Ectodermal cell (in vitro differentiated cells): Measurements from ENCODE around the gene TSPO2.
A peak's percentile ranks its signal among the peaks of the same experiment; 100 is the strongest.

ENCODE experiments used
- H3K27ac ChIP-seq: 2 replicates; pipeline ENCODE4 v1.7.0; 2013; ENCODE audit warnings: mild to moderate bottlenecking, low read depth, low read length; ENCODE audit not compliant: insufficient read depth, poor library complexity, severe bottlenecking
- H3K27me3 ChIP-seq: 2 replicates; pipeline ENCODE4 v1.7.0; 2013; ENCODE audit warnings: mild to moderate bottlenecking, low read length; ENCODE audit not compliant: insufficient read depth, control insufficient read depth, poor library complexity, severe bottlenecking
- H3K36me3 ChIP-seq: one replicate; pipeline ENCODE4 v1.7.0; 2013; ENCODE audit warnings: low read length; ENCODE audit not compliant: control insufficient read depth, insufficient read depth
- H3K4me1 ChIP-seq: one replicate; pipeline ENCODE4 v1.7.0; 2013; ENCODE audit warnings: low read length; ENCODE audit not compliant: control insufficient read depth, insufficient read depth
- H3K4me3 ChIP-seq: 2 replicates; pipeline ENCODE4 v1.7.0; 2013; ENCODE audit warnings: low read depth, low read length, control low read depth; ENCODE audit not compliant: insufficient read depth
- H3K9me3 ChIP-seq: 2 replicates; pipeline ENCODE4 v1.7.0; 2013; ENCODE audit warnings: mild to moderate bottlenecking, low read length, moderate library complexity; ENCODE audit not compliant: control insufficient read depth
- WGBS, 2 experiments: methylation state at CpG; one replicate each; pipeline ENCODE4 v1.1.7; 2013; ENCODE audit warnings: missing lambda C conversion rate in 2 of 2; 5-methylcytosine and 5-hydroxymethylcytosine counted together

Gene TSPO2

DNA sequence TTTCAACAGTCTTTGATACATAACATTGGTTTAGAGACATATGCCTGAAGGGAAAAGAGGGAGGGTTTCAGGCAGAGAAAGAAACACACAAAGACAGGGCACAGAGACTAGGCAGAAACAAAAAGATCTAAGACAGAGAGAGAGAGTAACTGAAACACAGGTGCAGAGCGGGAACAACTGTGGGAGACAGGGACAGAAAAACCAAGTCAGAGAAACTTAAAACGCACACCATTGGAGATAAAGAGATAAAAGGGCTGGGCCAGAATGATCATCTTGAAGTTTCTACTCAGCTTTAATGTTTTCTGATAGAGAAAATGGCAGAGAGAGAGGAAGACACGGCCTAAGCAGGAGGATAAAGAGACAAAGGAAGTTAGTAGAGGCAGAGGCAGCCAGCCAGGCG, 15.0 kb upstream of the TSPO2 start:
- Histone ChIP-seq H3K27me3 (no peaks in the 10 kb centered on the region), H3K9me3 (no peaks in the 10 kb centered on the region), H3K4me3 (peak overlapping the region; percentile 46), H3K36me3 (no peaks in the 10 kb centered on the region), H3K4me1 (peaks cover 15% of the 10 kb centered on the region), H3K27ac (no peak overlapping the region)
- 36 to 37% methylated on average over 4 of the region's 4 CpGs for WGBS, 2 experiments

GRCh38 chr6:41027799-41028560, 14.3 kb upstream of the TSPO2 start:
- Histone ChIP-seq H3K36me3 (no peaks in the 10 kb centered on the region), H3K4me1 (peaks cover 15% of the 10 kb centered on the region), H3K27me3 (no peaks in the 10 kb centered on the region), H3K4me3 (peak overlapping the region; percentile 46), H3K27ac (no peak overlapping the region), H3K9me3 (no peaks in the 10 kb centered on the region)
- 3 to 4% methylated on average over 45 of the region's 45 CpGs for WGBS, 2 experiments

- H3K27ac ChIP-seq, result no peak overlapping the region
- no peaks in the 10 kb centered on the region for H3K36me3 ChIP-seq
- no peaks in the 10 kb centered on the region for H3K27me3 ChIP-seq
- 44 to 45% methylated on average over 13 of the region's 13 CpGs for WGBS, 2 experiments
- H3K4me1 ChIP-seq, result peaks cover 15% of the 10 kb centered on the region
- H3K4me3 ChIP-seq, result peak overlapping the region; percentile 46
- no peaks in the 10 kb centered on the region for H3K9me3 ChIP-seq
Measured at GRCh38 chr6:41028561-41029412, 13.5 kb upstream of the TSPO2 start.

- 95 to 96% methylated on average over 15 of the region's 15 CpGs for WGBS, 2 experiments
- peaks cover 10% of the 10 kb centered on the region for H3K4me1 ChIP-seq
Measured at GRCh38 chr6:41032830-41033229, 9.4 kb upstream of the TSPO2 start.

GRCh38 chr6:41033776-41034175, 8.5 kb upstream of the TSPO2 start:
- Histone ChIP-seq H3K4me3 (no peak overlapping the region), H3K27ac (no peak overlapping the region), H3K4me1 (peaks cover 6% of the 10 kb centered on the region), H3K27me3 (no peaks in the 10 kb centered on the region), H3K9me3 (no peaks in the 10 kb centered on the region), H3K36me3 (no peaks in the 10 kb centered on the region)
- 93 to 96% methylated on average over 13 of the region's 13 CpGs for WGBS, 2 experiments

More at GRCh38 chr6:41032830-41033229, 9.4 kb upstream of the TSPO2 start:
- no peak overlapping the region for H3K4me3 ChIP-seq
- no peaks in the 10 kb centered on the region for H3K27me3 ChIP-seq
- no peaks in the 10 kb centered on the region for H3K36me3 ChIP-seq
- no peaks in the 10 kb centered on the region for H3K9me3 ChIP-seq
- no peak overlapping the region for H3K27ac ChIP-seq

- Histone ChIP-seq H3K36me3 (no peaks in the 10 kb centered on the region), H3K9me3 (no peaks in the 10 kb centered on the region), H3K4me3 (no peak overlapping the region), H3K4me1 (no peaks in the 10 kb centered on the region), H3K27me3 (no peaks in the 10 kb centered on the region), H3K27ac (no peak overlapping the region)
- 89 to 95% methylated on average over 2 of the region's 3 CpGs for WGBS, 2 experiments
Measured at GRCh38 chr6:41036186-41036585, 6.1 kb upstream of the TSPO2 start.

DNA sequence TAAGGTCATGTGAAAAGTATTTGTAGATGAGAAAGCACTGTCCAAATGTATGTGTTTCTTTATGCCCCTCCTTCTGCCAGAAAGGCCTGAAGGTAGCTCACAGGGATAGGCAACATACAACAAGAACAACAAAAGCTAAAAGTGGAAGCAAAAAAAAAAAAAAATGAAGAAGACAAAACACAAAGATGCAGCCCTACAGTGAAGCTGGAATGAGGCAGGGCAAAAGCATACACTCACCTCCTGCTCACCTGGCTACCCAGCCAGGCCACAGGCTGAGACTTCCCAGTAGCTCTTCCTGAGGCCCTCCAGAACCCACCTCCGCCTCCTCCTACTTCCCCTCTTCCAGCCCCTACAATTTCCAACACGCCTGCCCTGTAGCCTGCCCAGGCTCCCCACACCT, 5.7 kb upstream of the TSPO2 start:
- H3K36me3 ChIP-seq, result no peaks in the 10 kb centered on the region
- H3K4me3 ChIP-seq, result no peak overlapping the region
- H3K27ac ChIP-seq, result no peak overlapping the region
- no peaks in the 10 kb centered on the region for H3K9me3 ChIP-seq
- WGBS, 2 experiments, result 88 to 94% methylated on average over 2 of the region's 2 CpGs
- H3K27me3 ChIP-seq, result no peaks in the 10 kb centered on the region
- no peaks in the 10 kb centered on the region for H3K4me1 ChIP-seq

DNA sequence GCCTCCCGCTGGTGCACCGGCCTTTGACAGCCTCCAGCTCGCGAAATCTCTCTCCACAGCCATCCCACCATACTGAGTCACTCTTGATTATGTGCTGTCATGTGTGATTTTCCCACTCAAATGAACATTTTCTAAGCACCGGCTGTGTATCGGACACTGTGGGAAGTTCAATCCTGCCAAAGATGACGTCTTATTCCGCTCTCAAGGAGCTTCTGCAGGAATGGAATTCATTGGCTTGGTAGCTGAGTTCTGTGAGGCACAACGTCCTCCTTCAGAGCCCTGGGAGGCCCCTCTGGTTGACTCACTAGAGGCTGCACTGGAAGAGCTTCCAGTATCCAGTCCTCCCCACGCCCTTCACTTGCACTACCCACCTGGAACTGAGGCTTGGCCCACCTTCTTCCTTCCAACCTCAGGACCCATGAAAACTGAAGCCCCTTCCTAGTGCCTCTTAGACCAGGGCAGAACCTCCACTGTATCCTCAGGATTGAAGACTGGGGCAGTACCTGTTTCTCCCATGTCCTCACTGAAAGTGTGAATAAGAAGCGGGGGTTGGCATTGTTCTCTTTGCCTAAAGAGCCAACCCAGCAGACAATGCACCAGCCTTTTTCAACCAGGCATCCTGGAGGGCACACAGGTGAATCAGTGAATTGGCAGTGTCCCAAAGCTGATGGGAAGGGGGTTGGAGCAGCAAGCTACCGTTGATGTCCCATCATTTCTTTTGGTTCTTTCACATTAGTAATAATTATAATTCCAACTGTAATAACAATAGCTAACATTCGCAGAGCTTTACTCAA, 5.0 kb upstream of the TSPO2 start:
- Histone ChIP-seq H3K4me1 (no peaks in the 10 kb centered on the region), H3K9me3 (no peaks in the 10 kb centered on the region), H3K27ac (no peak overlapping the region), H3K27me3 (no peaks in the 10 kb centered on the region), H3K36me3 (no peaks in the 10 kb centered on the region), H3K4me3 (no peak overlapping the region)
- WGBS, 2 experiments, result 84 to 92% methylated on average over 12 to 13 of the region's 13 CpGs

DNA sequence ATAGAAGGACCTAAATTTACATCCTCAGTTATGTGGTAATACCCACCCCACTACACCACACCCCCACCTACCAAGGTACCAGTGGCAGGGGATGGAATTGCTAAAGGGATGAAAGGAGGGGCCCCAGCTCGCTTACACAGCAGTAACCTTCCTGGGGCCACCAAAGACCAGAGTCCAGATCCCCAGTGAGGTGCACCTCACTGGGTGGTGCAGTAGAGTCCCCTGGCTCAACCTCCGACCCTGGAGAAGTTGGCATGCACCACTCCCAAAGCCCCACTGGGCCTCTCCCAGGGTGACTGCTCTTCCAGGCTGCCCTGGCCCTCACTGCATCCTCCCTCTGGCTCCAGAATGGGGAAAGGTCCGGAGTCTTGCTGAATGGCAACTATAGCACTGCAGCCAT, 4.1 kb upstream of the TSPO2 start:
- Histone ChIP-seq H3K27ac (no peak overlapping the region), H3K4me1 (no peaks in the 10 kb centered on the region), H3K27me3 (no peaks in the 10 kb centered on the region), H3K4me3 (no peak overlapping the region), H3K36me3 (no peaks in the 10 kb centered on the region), H3K9me3 (no peaks in the 10 kb centered on the region)
- WGBS, 2 experiments, result 87 to 94% methylated on average over 3 of the region's 3 CpGs
